ENCODE data around the gene POLR2L. TPM values are rescaled to one million over a fixed set of nuclear protein-coding genes. Genes with fewer than 3 reads are reported as not detected.
A peak's percentile ranks its signal among the peaks of the same experiment; 100 is the strongest.

POLR2L gene
- total and polyA plus RNA-seq, 12 donors = 26.2 to 206 (median 109) TPM

DNA sequence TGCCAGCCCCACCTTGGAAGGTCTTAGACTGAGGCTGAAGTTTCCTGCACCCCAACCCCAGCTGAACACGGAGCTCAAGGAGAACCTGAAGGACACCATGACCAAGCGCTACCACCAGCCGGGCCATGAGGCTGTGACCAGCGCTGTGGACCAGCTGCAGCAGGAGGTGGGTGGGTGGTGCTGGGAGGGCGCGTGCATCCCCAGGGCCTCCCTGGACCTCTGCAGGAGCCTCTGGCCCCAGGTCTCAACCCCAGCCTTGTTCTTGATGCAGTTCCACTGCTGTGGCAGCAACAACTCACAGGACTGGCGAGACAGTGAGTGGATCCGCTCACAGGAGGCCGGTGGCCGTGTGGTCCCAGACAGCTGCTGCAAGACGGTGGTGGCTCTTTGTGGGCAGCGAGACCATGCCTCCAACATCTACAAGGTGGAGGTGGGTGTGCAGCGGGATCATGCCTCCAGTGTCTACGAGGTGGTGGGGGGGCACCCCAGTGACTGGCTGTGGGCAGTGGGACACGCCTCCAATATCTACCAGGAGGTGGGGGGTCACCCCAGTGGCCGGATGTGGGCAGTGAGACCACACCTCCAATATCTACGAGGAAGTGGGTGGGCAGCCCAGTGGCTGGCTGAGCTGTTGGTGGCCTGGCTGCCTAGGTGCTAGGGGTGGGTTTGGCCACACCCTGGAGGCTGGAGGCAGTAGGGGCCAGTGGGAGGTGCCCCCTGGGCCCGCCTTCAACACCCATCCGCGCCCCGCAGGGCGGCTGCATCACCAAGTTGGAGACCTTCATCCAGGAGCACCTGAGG is 4.9 kb downstream of the POLR2L start:
- Histone ChIP-seq H3K27me3 (no peaks in the 10 kb centered on the region), H3K9me3 (replicated peaks in 1 of 3) (no peaks in the 10 kb centered on the region), H3K36me3 (replicated peaks in 1 of 2) (peaks cover 0 to 44% of the 10 kb centered on the region in 2 donors), H3K4me3 (no peak overlapping the region), H3K4me1 (replicated peaks in 1 of 2) (peaks cover 28 to 41% of the 10 kb centered on the region in 2 donors), H3K27ac (no peak overlapping the region)
- 75 to 83% (median 80%) methylated on average over 10 to 22 of the region's 22 CpGs for WGBS, 4 donors
- intact Hi-C loops (cut with DNase I) = no loop called here
- peak in 1 of 7 donors; percentile 36 for DNase-seq
- TF ChIP-seq POLR2A (IDR thresholded peaks at IDR 0.05) (peak in 1 of 2 donors; percentile 3), CTCF (IDR thresholded peaks at IDR 0.05) (no peak)

GRCh38 chr11:836700-837099 is 5.6 kb downstream of the POLR2L start:
- Histone ChIP-seq H3K9me3 (replicated peaks in 1 of 3) (no peaks in the 10 kb centered on the region), H3K27ac (no peak overlapping the region), H3K4me3 (no peak overlapping the region), H3K27me3 (no peaks in the 10 kb centered on the region), H3K36me3 (replicated peaks in 1 of 2) (peaks cover 0 to 44% of the 10 kb centered on the region in 2 donors), H3K4me1 (replicated peaks in 1 of 2) (peaks cover 34 to 48% of the 10 kb centered on the region in 2 donors)
- TF ChIP-seq POLR2A (IDR thresholded peaks at IDR 0.05) (no peak), CTCF (IDR thresholded peaks at IDR 0.05) (no peak)
- 78 to 96% (median 84%) methylated on average over 5 to 9 of the region's 9 CpGs for WGBS, 4 donors
- DNase-seq = no peak
- intact Hi-C loops (cut with DNase I) = no loop called here

DNA sequence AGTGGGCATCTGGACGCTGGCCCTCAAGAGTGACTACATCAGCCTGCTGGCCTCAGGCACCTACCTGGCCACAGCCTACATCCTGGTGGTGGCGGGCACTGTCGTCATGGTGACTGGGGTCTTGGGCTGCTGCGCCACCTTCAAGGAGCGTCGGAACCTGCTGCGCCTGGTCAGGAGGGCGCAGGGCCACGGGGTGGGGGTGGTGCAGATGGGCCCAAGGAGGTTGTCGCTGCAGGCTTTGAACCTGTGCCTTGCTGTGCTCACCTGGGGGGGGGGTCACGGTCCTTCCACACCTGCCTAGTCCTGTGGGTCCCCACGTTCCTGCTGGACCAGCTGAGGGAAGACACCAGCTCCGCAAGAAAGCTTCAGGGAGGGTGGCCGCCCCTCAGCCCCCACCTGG is 6.1 kb downstream of the POLR2L start:
- WGBS, 4 donors = 89 to 92% (median 91%) methylated on average over 5 to 14 of the region's 14 CpGs; no CpG with 5 or more reads in 1 of the 4 donors
- no peak overlapping the region for H3K4me3 ChIP-seq
- TF ChIP-seq CTCF (IDR thresholded peaks at IDR 0.05) (no peak), POLR2A (IDR thresholded peaks at IDR 0.05) (no peak)
- no peaks in the 10 kb centered on the region for H3K9me3 ChIP-seq (replicated peaks in 1 of 3)
- H3K36me3 ChIP-seq (replicated peaks in 1 of 2) = peaks cover 0 to 44% of the 10 kb centered on the region in 2 donors
- peaks cover 37 to 47% of the 10 kb centered on the region in 2 donors for H3K4me1 ChIP-seq (replicated peaks in 1 of 2)
- intact Hi-C loops (cut with DNase I) = no loop called here
- no peak overlapping the region for H3K27ac ChIP-seq
- DNase-seq = peak in 1 of 7 donors; percentile 65
- no peaks in the 10 kb centered on the region for H3K27me3 ChIP-seq

GRCh38 chr11:834371-835316 is 7.7 kb downstream of the POLR2L start:
- TF ChIP-seq CTCF (IDR thresholded peaks at IDR 0.05) (no peak), POLR2A (IDR thresholded peaks at IDR 0.05) (peak in 1 of 2 donors; percentile 80)
- Histone ChIP-seq H3K4me1 (replicated peaks in 1 of 2) (peaks cover 34 to 51% of the 10 kb centered on the region in 2 donors), H3K9me3 (replicated peaks in 1 of 3) (no peaks in the 10 kb centered on the region), H3K4me3 (peak overlapping the region in 1 of 4 donors; percentile 33), H3K36me3 (replicated peaks in 1 of 2) (peaks cover 0 to 36% of the 10 kb centered on the region in 2 donors), H3K27me3 (no peaks in the 10 kb centered on the region), H3K27ac (peak overlapping the region; percentile 53 to 90 (median 87))
- DNase-seq = peak; percentile 88 to 93 (median 91)
- intact Hi-C loops (cut with DNase I) = no loop called here
- WGBS, 4 donors = 9 to 34% (median 25%) methylated on average over 10 to 31 of the region's 31 CpGs

Measured in adrenal gland (tissue), 12 donors.